Measurements from ENCODE around the gene HAAO.

The HAAO gene

DNA sequence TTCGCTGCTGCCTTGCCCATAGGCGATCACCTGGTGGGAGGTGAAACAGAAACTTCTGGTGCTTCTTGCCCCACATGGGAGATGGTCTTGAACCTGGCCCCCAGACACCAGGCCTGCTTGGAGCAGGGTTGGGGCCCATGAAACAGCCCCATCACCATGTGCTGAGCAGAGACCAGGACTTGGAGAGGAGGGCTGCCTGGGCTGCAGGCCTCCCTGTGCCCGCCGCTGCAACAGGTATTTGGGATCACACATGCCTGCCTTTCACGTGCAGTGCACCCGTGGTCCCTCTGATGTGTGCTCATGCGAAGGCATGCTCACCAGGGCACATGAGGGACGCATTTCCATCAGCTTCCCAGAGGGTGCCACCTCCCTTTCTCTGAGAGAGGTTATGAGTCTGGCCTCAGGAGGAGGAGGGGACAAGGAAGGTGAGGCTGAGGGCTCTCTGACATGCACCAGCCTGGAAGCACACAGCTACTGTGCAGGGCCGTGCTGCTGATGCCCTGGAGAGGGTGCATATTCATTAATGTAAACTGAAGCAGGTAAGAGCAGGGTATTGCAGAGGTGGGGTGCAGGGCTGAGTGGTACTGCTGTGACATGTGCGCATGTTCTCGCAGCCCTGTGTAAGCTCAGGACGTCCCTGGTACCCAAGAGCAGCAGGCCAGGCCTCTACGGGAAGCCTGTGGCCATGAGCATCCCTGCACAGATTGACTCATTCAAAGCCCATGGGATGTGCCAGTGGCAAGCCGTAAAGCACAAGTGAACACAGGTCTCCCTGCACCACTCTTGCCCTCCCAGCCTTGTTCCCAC, 24.3 kb downstream of the HAAO start:
- DNase-seq (ENCODE audit: low spot score): no peak

DNA sequence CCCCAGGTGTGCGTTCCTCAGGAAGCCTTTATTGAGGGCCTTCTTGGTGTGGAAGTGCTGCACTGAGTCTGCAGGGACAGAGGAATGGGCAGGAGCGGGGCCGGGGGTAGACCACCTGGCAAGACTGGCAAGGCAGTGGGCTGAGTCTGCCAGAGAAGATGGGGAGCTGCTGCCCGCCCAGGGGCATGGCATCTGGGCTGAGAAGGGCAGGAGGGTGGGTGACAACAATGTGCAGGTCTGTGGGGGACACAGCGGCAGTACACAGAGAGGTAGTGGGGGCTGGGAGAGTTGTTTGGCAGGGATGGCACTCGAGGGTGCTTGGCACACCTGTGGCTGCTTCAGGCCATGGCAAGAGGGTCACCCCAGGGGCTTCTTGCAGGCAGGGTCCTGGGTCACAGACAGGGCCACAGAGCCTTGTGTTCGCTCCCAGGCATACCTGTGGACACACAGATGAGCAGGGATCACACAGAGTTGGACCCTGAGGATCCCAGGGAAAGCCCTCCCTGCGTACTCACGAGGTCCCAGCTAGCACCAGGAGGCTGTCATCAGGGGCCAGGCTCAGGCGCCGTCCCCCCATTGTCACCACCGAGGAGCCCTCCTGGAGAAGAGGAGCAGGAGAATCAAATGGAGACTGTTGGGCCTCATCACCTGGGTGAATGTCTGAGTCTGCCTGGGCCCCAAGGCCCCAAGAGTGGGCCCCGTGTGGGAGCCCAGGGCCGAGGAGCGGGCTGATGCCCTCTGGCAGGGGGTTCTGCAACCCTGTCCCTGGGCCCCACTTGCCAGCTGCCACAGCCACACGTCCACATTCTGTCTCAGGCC, 25.1 kb downstream of the HAAO start:
- no peak for DNase-seq (ENCODE audit: low spot score)

DNA sequence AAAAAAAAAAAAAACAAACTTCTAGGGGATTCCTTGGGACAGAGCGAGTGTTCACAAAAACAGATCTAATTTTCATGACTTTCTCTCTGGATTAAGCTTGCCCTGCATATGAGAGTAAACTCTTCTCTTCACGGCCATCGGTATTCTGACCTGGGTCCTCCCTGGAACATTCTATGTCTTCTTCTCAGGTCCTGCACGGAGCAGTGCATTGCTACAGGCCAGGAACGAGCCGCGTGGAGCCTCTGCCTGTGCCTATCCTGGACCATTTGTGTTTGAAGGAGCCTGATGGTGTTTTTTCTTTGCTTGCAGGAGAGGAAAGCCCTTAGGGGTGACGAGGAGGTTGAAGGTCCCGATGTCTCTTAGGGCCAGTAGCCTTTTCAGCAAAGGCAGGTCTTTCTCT, 26.7 kb downstream of the HAAO start:
- no peak for DNase-seq (ENCODE audit: low spot score)

GRCh38 chr2:42764901-42765300, 27.5 kb downstream of the HAAO start:
- DNase-seq (ENCODE audit: low spot score): no peak

- DNase-seq (ENCODE audit: low spot score): no peak
Measured at GRCh38 chr2:42764096-42764495, 28.3 kb downstream of the HAAO start, which contains the start of gene OXER1. TSS of gene OXER1 (minus strand) at chr2:42764135. CDS start at chr2:42764062, 73 bp downstream.

- DNase-seq (ENCODE audit: low spot score): no peak
Measured at GRCh38 chr2:42762823-42763804, 29.3 kb downstream of the HAAO start.

- no peak for DNase-seq (ENCODE audit: low spot score)
Measured at GRCh38 chr2:42762155-42762554, 30.2 kb downstream of the HAAO start.

GRCh38 chr2:42761554-42761953, 30.8 kb downstream of the HAAO start:
- no peak for DNase-seq (ENCODE audit: low spot score)

GRCh38 chr2:42758751-42759150, 33.6 kb downstream of the HAAO start:
- no peak for DNase-seq (ENCODE audit: low spot score)

GRCh38 chr2:42757981-42758740, 34.2 kb downstream of the HAAO start:
- DNase-seq (ENCODE audit: low spot score): no peak

DNA sequence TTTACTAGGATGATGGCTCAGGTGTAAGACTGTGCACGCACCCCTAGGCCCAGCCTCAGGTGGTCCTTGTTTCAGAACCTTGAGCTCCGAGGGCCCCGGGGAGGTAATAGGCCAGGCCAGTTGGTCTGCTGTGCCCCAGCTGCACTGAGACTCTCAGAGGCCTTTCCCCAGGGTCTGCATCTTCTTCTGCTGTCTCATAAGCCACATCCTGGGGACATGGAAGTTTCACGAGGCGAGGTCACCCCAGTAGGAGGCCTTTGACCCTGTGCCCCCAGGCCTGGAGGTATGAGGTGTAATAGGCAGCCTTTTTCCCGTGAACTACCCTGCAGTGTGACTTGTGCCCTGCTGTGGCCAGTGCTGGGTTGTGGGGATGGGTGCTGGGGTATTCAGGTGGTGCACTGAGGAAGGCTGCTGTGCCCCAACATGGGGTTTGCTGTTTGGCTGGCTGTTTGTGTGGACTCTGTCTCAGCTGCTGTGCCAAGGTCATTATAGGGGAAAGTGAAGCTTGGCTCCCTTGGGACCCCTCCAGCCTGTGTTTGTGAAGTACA, 35.3 kb downstream of the HAAO start:
- no peak for DNase-seq (ENCODE audit: low spot score)

DNA sequence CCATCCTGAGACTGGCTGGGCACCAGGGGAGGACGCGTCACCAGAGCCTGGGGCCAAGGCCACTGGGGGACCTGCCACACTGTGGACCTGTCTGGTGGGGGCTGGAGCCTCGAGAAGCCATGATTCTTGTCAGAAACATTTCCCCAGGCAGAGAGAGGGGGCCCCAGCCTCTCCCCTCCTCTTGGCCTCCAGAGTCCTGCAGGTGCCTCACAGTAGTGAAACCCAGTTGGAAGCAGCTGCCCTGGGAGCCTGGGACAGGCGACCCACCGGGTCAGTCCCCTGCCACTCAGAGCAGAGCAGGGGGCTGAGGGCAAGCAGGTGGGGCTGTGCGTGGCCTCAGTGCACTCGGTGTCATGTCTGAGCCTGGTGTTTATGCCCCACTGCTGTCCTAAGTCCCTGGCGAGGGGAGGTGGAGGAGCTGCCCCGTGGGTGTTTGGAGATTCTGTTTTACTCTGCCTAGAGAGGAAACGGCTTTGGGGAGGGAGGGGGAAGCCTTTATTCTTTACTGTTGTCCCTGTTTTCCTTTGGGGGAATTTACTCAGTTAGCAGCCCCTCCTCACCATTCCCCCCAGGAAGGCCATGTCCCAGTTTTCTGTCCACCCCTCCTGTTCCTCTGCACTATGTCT, 36.1 kb downstream of the HAAO start:
- no peak for DNase-seq (ENCODE audit: low spot score)

- no peak for DNase-seq (ENCODE audit: low spot score)
Measured at GRCh38 chr2:42755191-42755880, 37.0 kb downstream of the HAAO start.

GRCh38 chr2:42754776-42755140, 37.6 kb downstream of the HAAO start:
- no peak for DNase-seq (ENCODE audit: low spot score)

GRCh38 chr2:42754021-42754775, 38.2 kb downstream of the HAAO start:
- no peak for DNase-seq (ENCODE audit: low spot score)

GRCh38 chr2:42752816-42753813, 39.3 kb downstream of the HAAO start:
- peak; percentile 14 for DNase-seq (ENCODE audit: low spot score)

DNA sequence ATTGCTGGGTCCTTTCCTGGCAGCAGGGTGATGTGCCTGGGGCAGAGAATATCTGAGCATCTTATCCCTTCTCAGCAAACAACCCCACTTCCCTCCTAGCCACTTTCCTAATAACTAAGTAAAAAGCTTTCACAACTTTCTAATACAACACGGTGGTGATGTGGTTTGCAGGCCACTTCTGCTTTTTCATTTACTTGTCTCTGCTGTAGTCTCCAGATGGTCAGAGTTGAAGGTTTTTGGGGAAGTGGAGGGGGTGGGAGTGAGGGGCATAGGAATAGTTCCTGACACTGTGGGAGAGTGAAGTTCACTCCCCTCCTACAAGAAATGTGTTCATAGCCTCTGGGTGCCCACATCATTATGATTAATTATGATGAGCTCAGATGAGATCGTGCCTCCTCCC, 40.1 kb downstream of the HAAO start:
- no peak for DNase-seq (ENCODE audit: low spot score)

- no peak for DNase-seq (ENCODE audit: low spot score)
Measured at GRCh38 chr2:42748840-42749239, 43.5 kb downstream of the HAAO start.

All from SW480 (cell line).